Fibroblast of lung (primary cell): ENCODE data around the gene CNOT1. TPM values are rescaled to one million over a fixed set of nuclear protein-coding genes. Genes with fewer than 3 reads are reported as not detected.

Experiments used
- DNase-seq, 2 donors: peaks; one replicate each; pipeline versions ENCODE4 v3.0.0 to v3.0.0-alpha.2; 2010; ENCODE audit warnings: low read depth in 2 of 2
- H2AFZ ChIP-seq: 2 replicates; pipeline ENCODE4 v1.5.1; 2012; ENCODE audit warnings: low read length, control low read depth, inconsistent platforms
- H3K27ac ChIP-seq: 2 replicates; pipeline ENCODE4 v1.5.1; 2011; ENCODE audit warnings: low read length, control low read depth; ENCODE audit not compliant: insufficient read depth
- H3K27me3 ChIP-seq: 2 replicates; pipeline ENCODE4 v1.5.1; 2011; ENCODE audit warnings: mild to moderate bottlenecking, low read length; ENCODE audit not compliant: control insufficient read depth, insufficient read depth
- H3K36me3 ChIP-seq: 2 replicates; pipeline ENCODE4 v1.5.1; 2011; ENCODE audit warnings: low read length; ENCODE audit not compliant: control insufficient read depth, insufficient read depth
- H3K4me1 ChIP-seq: 2 replicates; pipeline ENCODE4 v1.5.1; 2011; ENCODE audit warnings: low read length; ENCODE audit not compliant: control insufficient read depth, insufficient read depth; ENCODE audit errors: extremely low read depth
- H3K4me2 ChIP-seq: 2 replicates; pipeline ENCODE4 v1.5.1; 2011; ENCODE audit warnings: low read length, control low read depth; ENCODE audit not compliant: insufficient read depth; ENCODE audit errors: extremely low read depth
- H3K4me3 ChIP-seq, 4 experiments: fragments of 200-600 bp in 1 of 4; sonication (generic) in 1 of 4; replicated peaks in 1 of 4; 2 replicates each; pipeline ENCODE4 v1.5.1; 2011 to 2016; ENCODE audit warnings: low read length in 4 of 4, low read depth in 3 of 4, mild to moderate bottlenecking in 3 of 4, control low read depth in 2 of 4, inconsistent platforms in 1 of 4, mixed read lengths in 1 of 4; ENCODE audit not compliant: insufficient read depth in 1 of 4; ENCODE audit errors: control extremely low read depth in 1 of 4
- H3K79me2 ChIP-seq: 2 replicates; pipeline ENCODE4 v1.5.1; 2012; ENCODE audit warnings: mild to moderate bottlenecking, low read length, inconsistent platforms; ENCODE audit not compliant: control insufficient read depth, insufficient read depth
- H3K9ac ChIP-seq: 2 replicates; pipeline ENCODE4 v1.5.1; 2011; ENCODE audit warnings: mild to moderate bottlenecking, low read length, control low read depth; ENCODE audit not compliant: insufficient read depth
- H3K9me3 ChIP-seq: 2 replicates; pipeline ENCODE4 v1.5.1; 2012; ENCODE audit warnings: low read depth, low read length; ENCODE audit not compliant: control insufficient read depth, insufficient read depth
- H4K20me1 ChIP-seq: 2 replicates; pipeline ENCODE4 v1.5.1; 2011; ENCODE audit warnings: low read length; ENCODE audit not compliant: control insufficient read depth, insufficient read depth; ENCODE audit errors: extremely low read depth
- EZH2 ChIP-seq: IDR thresholded peaks from 2 replicates; pipeline ENCODE4 v1.5.1; 2012; ENCODE audit warnings: low read length, control low read depth, mild to moderate bottlenecking; ENCODE audit errors: missing control alignments
- polyA plus RNA-seq, 2 donors: library from polyadenylated mRNA; depleted of rRNA in 1 of 2; stranded (reverse) in 1 of 2; unstranded in 1 of 2; fragments of >200 nt; gene quantifications; 2 replicates each; pipeline ENCODE4 v1.2.1, GENCODE V29; 2011 to 2012; ENCODE audit warnings: missing spikeins in 1 of 2
- total RNA-seq: library from RNA; depleted of rRNA; stranded (reverse); fragments of >200 nt; gene quantifications from 2 replicates; pipeline ENCODE4 v1.2.1, GENCODE V29; 2014
- TF ChIP-seq, protein P1 (sequence below), 2 donors: IDR thresholded peaks in 1 of 2; conservative IDR thresholded peaks in 1 of 2; 1 replicate in 1 of 2; 2 replicates in 1 of 2; pipeline ENCODE4 v1.5.1; 2011 to 2012; ENCODE audit warnings: low read length in 2 of 2, control low read depth in 1 of 2, inconsistent platforms in 1 of 2, low read depth in 1 of 2, mild to moderate bottlenecking in 1 of 2

CNOT1 gene
- total and polyA plus RNA-seq, 2 donors (not counting 1 experiment from before 2014, with no cell fraction given), result 59.0 to 162 TPM

DNA sequence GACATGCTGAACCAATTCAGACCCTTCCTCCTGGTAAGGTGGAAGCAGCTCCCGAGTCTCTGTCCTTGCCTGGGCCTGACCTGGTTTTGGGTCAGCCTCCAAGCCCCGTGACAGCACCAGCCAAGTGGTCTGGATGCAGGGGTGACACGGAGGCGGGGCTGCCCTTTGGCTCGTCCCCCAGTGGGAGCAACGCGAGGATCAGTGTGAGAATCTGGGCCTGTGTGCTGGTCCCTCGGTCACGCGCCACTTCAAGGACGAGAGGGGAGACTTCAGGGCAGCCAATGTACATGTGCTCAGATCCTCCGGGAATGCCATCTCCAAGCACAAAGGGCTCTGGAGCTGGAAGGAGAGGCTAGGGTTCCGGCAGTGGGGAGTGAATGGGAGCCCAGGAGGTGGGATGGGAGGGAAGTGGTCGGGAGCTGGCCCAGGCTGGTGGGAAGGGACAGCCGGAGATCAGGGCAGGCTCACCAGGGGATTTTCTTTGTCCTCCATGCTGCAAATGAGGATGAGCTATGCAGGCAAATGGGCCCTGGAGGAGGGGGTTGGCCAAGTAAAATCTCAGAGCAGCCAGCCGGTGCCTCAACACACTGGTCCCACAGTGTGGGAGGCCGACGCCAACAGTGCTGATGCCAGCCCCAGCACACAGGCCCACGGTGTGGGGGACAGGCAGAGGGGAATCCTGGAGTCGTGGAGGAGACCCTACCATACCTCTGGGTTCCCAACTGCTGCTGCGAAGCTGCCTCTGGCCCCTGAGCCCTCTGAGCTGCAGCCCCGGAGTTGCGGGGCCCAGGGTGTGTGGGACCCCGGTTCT, 133.9 kb downstream of the CNOT1 start:
- Histone ChIP-seq H3K9ac (peak overlapping the region; percentile 82), H3K9me3 (no peaks in the 10 kb centered on the region), H3K4me2 (peak overlapping the region; percentile 97), H3K4me1 (peaks cover 8% of the 10 kb centered on the region), H3K27ac (peak overlapping the region; percentile 96), H4K20me1 (no peaks in the 10 kb centered on the region), H2AFZ (peak overlapping the region; percentile 98), H3K27me3 (no peaks in the 10 kb centered on the region), H3K79me2 (no peaks in the 10 kb centered on the region), H3K4me3 (peak overlapping the region in 3 of 4 experiments; percentile 6 to 42 (median 41)), H3K36me3 (no peaks in the 10 kb centered on the region)
- TF ChIP-seq, protein P1, sequence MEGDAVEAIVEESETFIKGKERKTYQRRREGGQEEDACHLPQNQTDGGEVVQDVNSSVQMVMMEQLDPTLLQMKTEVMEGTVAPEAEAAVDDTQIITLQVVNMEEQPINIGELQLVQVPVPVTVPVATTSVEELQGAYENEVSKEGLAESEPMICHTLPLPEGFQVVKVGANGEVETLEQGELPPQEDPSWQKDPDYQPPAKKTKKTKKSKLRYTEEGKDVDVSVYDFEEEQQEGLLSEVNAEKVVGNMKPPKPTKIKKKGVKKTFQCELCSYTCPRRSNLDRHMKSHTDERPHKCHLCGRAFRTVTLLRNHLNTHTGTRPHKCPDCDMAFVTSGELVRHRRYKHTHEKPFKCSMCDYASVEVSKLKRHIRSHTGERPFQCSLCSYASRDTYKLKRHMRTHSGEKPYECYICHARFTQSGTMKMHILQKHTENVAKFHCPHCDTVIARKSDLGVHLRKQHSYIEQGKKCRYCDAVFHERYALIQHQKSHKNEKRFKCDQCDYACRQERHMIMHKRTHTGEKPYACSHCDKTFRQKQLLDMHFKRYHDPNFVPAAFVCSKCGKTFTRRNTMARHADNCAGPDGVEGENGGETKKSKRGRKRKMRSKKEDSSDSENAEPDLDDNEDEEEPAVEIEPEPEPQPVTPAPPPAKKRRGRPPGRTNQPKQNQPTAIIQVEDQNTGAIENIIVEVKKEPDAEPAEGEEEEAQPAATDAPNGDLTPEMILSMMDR (conservative IDR thresholded peaks at IDR 0.05 in 1 of 2, IDR thresholded peaks at IDR 0.05 in 1 of 2; ENCODE audit: low read depth in 1 of 2, low read length in 2 of 2), result no peak
- TF ChIP-seq EZH2, result no peak
- DNase-seq, result no peak

DNA sequence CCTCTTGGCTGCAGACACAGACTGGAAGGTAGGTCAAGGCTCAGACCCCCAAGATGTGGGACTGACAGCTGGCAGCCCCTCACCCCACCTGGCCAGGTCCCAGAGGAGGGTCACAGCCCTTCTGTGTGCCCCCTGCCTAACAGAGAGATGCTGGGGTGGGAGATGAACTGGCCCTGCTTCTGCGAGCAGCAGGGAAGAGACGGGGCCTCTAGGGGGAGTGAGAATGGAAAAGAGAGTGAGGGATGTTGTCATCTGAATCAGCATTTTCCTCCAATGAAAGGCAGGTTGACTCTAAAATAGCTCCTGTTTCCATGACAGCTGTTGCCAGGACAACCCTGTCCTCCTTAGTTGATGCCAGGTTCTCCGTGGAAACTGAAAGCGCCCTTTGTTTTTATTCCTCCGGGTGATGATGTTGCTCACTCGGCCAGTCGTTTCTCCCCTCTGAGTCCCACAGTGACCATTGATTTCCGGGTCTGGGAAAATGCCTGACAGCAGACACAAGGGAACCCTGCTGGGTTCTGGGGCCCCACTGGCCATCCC, 134.6 kb downstream of the CNOT1 start:
- H3K9me3 ChIP-seq, result no peaks in the 10 kb centered on the region
- H3K9ac ChIP-seq, result peak overlapping the region; percentile 82
- H3K27me3 ChIP-seq, result no peaks in the 10 kb centered on the region
- peak; percentile 97 for DNase-seq
- peak overlapping the region; percentile 96 for H3K27ac ChIP-seq
- no peaks in the 10 kb centered on the region for H4K20me1 ChIP-seq
- peaks cover 8% of the 10 kb centered on the region for H3K4me1 ChIP-seq
- peak overlapping the region; percentile 97 for H3K4me2 ChIP-seq
- no peaks in the 10 kb centered on the region for H3K36me3 ChIP-seq
- H3K4me3 ChIP-seq, result peak overlapping the region in 3 of 4 experiments; percentile 6 to 42 (median 41)
- peak overlapping the region; percentile 98 for H2AFZ ChIP-seq
- TF ChIP-seq, protein P1 (conservative IDR thresholded peaks at IDR 0.05 in 1 of 2, IDR thresholded peaks at IDR 0.05 in 1 of 2; ENCODE audit: low read depth in 1 of 2, low read length in 2 of 2), result peak; percentile 68 to 71
- no peak for TF ChIP-seq EZH2
- H3K79me2 ChIP-seq, result no peaks in the 10 kb centered on the region

DNA sequence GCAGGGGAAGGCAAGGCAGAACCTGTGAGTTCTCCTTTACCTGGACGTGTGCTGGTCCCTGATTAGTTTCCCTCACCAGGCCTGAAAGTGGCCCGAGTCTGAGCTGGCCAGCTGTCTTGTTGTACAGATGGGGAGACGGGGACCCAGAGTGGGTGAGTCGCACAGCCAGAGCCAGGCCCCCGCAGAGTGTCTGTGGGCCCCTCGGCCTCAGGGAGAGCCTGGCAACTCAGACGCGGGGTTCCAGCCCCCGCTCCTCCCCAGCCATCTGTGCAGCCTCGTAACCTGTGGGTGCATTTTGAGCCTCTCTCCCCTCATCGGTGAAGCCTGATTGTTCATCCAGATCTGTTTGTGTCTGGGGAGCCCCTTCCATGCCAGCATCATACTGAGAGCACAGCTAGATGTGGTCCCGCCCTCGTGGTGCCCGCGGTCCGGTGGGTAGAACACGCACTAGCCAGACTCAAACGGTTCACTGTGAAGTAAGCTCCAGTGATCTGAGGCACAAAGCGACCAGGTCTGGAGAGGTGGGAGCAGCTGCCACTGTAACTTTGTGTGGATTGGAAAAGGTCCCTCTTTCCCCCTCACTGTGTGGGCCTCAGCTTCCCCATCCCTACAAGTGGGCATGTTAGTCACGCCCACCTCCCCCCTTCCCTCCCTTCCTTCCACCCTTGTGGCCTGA, 135.7 kb downstream of the CNOT1 start:
- Histone ChIP-seq H3K27ac (peak overlapping the region; percentile 27), H3K9me3 (no peaks in the 10 kb centered on the region), H3K79me2 (no peaks in the 10 kb centered on the region), H3K9ac (no peak overlapping the region), H3K4me3 (no peak overlapping the region), H2AFZ (no peak overlapping the region), H3K4me1 (peaks cover 8% of the 10 kb centered on the region), H4K20me1 (no peaks in the 10 kb centered on the region), H3K27me3 (no peaks in the 10 kb centered on the region), H3K36me3 (no peaks in the 10 kb centered on the region), H3K4me2 (no peak overlapping the region)
- no peak for DNase-seq
- TF ChIP-seq, protein P1 (conservative IDR thresholded peaks at IDR 0.05 in 1 of 2, IDR thresholded peaks at IDR 0.05 in 1 of 2; ENCODE audit: low read depth in 1 of 2, low read length in 2 of 2), result no peak
- no peak for TF ChIP-seq EZH2
